ENCODE results near the gene TGFBR3.

DNA sequence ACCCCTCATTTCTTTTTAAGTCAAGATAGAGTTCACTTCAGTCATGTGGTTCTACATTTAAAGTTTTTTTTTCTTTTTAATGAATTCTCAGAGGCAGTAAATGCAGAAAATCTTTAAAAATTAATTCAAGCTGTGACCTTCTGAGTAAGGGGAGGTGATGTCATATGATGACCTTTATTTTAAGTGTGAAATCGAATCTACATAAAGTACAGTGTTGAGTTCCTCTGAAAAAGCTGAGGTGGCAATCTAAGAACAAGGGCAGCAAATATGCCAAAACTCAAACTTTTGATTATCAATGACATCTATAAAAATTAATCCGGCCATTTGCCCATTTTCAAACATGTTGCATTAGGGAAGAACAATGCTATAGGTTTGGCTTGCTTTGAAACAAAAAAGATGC is 211.8 kb downstream of the TGFBR3 start:
- TF ChIP-seq, protein P1, sequence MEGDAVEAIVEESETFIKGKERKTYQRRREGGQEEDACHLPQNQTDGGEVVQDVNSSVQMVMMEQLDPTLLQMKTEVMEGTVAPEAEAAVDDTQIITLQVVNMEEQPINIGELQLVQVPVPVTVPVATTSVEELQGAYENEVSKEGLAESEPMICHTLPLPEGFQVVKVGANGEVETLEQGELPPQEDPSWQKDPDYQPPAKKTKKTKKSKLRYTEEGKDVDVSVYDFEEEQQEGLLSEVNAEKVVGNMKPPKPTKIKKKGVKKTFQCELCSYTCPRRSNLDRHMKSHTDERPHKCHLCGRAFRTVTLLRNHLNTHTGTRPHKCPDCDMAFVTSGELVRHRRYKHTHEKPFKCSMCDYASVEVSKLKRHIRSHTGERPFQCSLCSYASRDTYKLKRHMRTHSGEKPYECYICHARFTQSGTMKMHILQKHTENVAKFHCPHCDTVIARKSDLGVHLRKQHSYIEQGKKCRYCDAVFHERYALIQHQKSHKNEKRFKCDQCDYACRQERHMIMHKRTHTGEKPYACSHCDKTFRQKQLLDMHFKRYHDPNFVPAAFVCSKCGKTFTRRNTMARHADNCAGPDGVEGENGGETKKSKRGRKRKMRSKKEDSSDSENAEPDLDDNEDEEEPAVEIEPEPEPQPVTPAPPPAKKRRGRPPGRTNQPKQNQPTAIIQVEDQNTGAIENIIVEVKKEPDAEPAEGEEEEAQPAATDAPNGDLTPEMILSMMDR (IDR thresholded peaks at IDR 0.05; ENCODE audit: poor library complexity), result no peak
- TF ChIP-seq EZH2 (IDR thresholded peaks at IDR 0.05; ENCODE audit: borderline replicate concordance), result no peak
